DMS79 (cell line): ENCODE data around the gene SET.

ENCODE experiments used
- DNase-seq: peaks from one replicate; lab custom pipeline; 2025; lab: John Stamatoyannopoulos, UW

Gene SET

DNA sequence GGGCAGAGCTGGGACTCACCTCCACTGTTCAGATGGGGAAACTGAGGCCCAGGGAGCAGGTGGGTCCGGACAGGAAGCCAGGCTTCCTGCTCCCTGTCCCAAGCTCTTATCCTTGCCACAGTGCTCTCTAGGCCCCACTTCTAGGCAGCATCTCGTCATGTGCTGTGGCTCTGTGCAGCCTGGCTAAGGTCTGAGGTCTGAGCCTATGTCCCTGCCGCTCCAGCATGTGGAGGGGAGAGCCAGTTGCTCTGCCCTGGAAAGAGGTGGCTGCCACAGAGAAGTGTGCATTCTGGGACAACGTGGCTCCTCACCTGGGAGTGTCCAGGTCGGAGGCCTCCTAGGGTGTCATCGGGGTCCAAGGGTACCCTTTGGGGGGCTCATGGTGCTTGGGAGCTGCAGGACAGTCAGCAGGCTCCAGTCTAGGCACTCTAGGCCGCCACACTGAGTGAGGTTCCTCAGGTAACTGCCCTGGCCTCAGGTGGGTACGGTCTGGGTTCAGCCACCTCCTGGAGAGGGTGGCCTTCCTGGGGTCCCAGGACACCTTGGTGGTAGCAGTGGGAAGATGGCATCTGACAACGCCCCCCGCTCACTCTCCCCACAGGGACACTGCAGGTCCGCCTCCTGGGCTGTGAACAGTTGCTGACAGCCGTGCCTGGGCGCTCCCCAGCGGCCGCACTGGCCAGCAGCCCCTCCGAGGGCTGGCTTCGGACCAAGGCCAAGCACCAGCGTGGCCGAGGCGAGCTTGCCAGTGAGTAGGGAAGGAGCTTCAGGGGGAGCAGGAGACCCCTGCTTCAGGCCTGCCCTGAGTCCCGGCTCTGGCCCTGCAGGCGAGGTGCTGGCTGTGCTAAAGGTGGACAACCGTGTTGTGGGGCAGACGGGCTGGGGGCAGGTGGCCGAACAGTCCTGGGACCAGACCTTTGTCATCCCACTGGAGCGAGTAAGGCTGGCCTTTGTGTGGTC lies 23.7 kb downstream of the SET start:
- DNase-seq, result no peak

- no peak for DNase-seq
Observed at GRCh38 chr9:128713411-128713780, 24.4 kb downstream of the SET start.

DNA sequence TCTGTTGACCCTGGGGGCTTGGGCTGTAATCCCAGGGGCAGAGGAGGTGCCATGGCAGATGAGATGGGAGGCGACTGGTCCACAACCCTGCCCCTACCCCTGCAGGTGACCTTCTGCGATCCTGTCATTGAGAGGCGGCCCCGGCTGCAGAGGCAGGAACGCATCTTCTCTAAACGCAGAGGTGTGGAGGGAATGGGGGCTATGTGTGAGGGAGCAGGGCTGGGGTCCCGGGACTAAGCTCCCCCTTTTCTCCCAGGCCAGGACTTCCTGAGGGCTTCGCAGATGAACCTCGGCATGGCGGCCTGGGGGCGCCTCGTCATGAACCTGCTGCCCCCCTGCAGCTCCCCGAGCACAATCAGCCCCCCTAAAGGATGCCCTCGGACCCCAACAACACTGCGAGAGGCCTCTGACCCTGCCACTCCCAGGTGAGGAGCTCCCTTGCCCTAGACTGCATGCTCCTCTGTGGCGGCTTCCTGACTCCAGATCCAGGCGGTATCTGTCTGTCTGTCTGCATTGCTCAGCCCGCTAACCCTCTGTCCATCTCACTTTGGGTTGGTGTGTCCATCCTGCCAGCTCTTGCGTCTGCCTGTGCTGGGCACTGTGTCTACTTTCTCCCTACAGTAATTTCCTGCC lies 25.0 kb downstream of the SET start:
- no peak for DNase-seq

DNA sequence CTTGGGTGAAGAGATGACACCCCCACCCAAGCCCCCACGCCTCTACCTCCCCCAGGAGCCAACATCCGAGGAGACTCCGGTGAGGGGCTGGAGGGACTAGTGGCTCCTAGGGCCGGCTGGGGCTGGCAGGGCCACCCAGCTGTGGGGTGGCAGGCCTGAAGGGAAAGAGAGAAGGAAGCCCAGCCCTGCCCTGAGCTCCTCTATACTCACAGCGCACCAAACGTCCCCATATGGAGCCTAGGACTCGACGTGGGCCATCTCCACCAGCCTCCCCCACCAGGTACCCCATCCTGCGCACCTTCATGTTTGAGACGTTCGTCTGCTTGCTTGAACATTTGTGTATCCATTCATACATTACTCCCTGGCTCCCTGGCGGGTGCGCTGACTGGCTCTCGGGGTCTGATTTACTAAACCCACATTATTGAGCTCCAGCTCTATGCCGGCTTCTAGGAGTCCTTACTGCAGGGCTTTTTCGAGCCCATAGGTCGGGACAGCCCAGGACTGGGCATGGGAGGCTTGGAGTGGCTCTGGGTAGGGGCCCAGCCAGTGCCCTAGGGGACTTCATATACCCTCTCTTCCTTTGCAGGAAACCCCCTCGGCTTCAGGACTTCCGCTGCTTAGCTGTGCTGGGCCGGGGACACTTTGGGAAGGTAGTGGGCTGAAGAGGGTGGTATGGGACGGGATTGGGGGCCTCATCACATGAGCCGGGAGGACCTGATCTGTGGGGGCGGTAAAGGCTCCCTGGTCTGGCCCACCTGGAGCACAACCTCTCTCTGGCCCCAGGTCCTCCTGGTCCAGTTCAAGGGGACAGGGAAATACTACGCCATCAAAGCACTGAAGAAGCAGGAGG lies 25.8 kb downstream of the SET start:
- no peak for DNase-seq

GRCh38 chr9:128715436-128715750 lies 26.4 kb downstream of the SET start:
- no peak for DNase-seq

DNA sequence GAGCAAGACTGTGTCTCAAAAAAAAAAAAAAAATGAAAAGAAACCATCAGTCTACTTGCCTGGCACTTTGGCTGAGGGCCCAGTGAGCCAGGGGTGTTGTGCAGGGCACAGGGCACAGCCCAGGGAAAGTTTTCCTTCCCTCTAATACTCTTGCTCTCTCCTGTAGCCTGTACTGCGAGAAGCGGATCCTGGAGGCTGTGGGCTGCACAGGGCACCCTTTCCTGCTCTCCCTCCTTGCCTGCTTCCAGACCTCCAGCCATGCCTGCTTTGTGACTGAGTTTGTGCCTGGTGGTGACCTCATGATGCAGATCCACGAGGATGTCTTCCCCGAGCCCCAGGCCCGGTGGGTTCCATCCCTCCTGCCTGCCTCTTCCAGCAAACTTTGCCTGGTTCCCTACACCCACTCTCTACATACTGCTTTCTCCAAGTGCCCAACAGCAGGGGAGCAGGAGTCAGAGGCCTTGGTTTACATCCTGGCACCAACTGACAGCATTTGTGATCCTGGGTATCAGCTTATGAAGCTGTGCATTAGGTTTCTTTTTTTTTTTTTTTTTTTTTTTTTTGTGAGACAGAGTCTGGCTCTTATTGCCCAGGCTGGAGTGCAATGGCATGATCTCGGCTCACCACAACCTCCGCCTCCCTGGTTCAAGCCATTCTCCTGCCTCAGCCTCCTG lies 27.7 kb downstream of the SET start:
- no peak for DNase-seq

GRCh38 chr9:128718047-128718446 lies 29.0 kb downstream of the SET start:
- DNase-seq, result no peak

- no peak for DNase-seq
Observed at GRCh38 chr9:128718475-128718874, 29.5 kb downstream of the SET start.

DNA sequence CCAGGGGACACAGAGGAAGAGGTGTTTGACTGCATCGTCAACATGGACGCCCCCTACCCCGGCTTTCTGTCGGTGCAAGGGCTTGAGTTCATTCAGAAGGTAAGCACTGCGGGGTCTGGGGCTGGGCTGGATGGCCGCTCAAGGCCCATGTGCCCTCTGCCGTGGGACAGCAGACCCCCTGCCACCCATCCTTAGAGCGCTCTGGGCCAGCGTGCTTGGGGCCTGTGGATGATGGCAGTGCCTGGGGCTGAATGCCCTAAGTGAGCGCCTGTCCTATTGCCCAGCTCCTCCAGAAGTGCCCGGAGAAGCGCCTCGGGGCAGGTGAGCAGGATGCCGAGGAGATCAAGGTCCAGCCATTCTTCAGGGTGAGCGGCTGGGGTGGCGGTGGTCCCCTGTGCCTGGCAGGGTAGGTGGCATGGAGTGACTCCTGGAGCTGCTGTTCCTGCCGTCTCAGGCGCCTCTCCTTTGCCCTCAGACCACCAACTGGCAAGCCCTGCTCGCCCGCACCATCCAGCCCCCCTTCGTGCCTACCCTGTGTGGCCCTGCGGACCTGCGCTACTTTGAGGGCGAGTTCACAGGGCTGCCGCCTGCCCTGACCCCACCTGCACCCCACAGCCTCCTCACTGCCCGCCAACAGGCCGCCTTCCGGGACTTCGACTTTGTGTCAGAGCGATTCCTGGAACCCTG lies 31.0 kb downstream of the SET start:
- DNase-seq, result no peak

DNA sequence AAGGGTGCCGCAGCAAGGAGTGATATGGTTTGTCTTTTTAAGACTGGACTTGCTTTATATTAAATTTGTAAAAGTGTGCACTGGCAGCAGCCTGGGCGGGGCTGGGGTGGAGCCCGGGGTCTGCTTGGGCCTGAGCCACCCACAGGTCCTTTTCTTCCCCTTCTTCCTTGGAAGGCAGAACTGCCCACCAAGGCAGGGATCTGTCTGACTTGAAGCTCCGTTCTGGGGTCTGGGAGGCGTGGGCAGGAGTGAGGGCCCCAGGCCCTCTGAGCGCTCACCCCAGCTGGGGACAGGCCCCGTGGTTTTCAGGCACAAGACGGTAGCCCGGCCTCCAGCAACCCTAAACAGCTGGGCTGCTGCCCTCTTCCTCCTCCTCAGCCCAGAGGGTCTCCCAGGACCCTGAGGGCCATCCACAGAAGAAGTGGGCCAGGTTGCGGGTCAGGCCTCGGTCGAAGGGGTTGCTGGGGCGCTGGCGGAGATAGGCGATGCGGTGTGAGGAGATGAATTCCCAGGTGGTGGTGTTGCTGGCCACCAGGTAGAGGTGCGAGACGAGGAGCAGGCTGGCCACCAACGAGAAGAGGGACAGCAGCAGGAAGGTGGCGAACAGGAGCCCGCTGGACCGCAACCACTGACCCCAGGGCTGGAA lies 31.9 kb downstream of the SET start:
- DNase-seq, result no peak

- DNase-seq, result no peak
Observed at GRCh38 chr9:128721487-128722010, 32.5 kb downstream of the SET start.

DNA sequence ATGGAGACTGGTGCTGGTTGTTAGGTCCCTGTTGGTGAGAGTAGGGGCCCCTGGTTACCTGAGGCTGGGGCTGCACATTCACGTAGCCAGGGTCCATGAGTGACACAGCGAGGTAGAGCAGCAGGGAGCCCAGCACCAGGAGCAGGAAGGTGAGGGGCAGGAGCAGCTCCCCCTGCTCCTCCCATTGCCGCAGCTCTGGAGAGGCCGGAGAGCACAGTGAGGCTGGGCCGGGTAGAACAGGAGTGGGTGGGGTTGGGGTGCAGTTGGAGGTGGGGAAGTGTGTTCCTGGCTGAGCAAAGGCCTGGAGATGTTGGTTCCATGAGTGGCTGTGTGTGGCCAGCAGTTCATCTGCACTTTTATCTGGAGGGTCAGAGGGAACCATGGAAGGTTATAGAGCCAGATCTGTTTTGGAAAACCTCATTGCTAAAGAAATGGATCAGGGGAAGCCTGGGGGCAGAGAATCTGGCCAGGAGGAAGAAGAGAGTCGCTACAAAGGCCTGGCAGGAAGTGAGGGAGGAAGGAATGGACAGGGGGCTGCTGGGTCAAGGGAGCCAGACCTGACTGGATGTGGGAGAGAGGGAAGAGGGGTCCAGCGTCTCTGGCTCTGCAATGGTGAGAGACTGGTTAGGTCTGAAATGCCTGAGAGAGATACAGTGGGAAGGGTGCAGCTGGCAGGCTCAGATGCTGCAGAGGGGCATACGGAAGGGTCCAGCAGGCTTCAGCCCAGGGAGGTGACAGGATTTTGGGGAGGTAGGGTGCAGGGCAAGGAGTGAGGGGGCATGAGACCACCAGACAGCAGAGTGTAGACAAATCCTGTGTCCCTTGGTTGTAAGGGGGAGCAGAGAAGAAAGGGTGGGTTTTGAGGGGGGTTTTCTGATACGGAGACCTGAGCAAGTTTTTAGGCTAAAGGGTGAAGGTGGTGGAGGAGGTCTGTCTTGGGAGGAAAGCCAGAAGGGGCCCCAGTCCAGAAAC lies 33.6 kb downstream of the SET start:
- no peak for DNase-seq

GRCh38 chr9:128723352-128723865 lies 34.4 kb downstream of the SET start:
- DNase-seq, result no peak

GRCh38 chr9:128723866-128724743 lies 35.1 kb downstream of the SET start, which contains the start of gene ZDHHC12:
ZDHHC12 (minus strand) TSS chr9:128724127; CDS start chr9:128724093, 34 bp downstream.
- DNase-seq, result peak; percentile 98

- DNase-seq, result no peak
Observed at GRCh38 chr9:128724744-128725211, 35.8 kb downstream of the SET start.

DNA sequence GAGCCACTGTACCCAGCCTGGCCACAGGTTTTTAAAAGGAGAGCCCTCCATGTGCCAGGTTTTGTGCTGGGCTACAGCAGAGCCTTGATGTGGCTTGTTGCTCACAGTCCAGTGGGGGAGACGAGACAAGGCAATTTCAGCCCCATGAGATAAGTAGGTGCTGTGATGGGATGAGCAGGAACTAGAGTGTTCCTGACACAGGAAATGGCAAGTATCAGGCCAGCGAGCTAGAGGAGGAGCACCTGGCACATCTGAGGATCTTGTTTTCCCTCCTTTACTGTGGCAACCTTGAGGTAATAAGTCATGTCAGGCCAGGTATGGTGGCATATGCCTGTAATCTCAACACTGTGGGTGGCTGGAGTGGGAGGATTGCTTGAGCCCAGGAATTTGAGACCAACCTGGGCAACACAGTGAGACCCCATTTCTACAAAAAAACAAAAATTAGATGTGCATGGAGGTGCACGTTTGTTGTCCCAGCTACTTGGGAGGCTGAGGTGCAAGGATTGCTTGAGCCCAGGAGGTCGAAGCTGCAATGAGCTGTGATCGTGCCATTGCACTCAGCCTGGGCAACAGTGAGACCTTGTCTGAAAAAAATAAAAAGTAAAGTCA lies 38.7 kb downstream of the SET start:
- no peak for DNase-seq

DNA sequence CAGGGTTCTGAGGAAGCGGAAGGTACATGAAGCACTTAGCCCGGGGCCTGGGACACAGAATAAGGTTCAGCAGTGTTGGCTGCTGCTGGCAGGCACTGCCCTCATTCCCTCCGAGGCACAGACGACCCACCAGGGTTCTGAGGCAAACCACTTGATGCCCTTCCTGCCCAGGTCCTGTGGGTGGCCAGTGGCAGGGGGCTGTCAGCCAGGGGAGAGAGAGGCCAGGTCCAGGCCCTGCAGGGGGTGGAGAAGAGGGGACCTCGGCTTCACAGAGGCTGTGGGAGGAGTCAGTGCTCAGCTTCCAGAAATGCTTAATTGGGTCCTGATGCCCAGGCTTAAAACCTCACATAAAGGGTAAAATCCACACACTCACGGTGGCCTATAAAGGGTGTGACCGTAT lies 39.3 kb downstream of the SET start:
- DNase-seq, result no peak

GRCh38 chr9:128729302-128729701 lies 40.3 kb downstream of the SET start:
- DNase-seq, result peak; percentile 1
